HG02973 (cell line): ENCODE data around the gene PTPN1.
A peak's percentile ranks its signal among the peaks of the same experiment; 100 is the strongest.
"Not testable (repeated sequence)": the region's sequence is repeated elsewhere in the genome, so short reads cannot be mapped to it uniquely, and the experiment has no call there.

Experiments used
- ATAC-seq: cut with Tn5 transposase; IDR thresholded peaks from one replicate; pipeline ENCODE4 v1.9.1; 2021; ENCODE audit warnings: moderate library complexity; ENCODE audit not compliant: unreplicated experiment

Gene PTPN1

DNA sequence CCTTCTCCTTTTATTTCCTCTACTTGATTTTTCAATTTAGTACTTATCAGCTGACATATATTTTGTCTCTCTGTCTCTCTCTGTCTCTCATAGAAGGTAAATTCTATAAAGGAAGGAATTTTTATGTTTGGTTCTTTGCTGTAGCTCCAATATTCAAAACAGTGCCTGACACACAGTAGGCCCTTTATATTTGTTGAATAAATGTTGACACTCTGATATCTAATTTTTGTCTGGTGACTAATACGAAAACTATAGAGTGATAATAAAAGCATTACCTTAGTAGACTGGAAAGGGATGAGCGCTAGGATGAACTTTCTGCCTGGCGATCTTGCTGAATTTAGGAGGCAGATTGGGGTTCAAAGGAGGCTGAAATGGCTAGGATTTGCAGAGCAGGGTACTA, 42.8 kb downstream of the PTPN1 start:
- no peak for ATAC-seq

DNA sequence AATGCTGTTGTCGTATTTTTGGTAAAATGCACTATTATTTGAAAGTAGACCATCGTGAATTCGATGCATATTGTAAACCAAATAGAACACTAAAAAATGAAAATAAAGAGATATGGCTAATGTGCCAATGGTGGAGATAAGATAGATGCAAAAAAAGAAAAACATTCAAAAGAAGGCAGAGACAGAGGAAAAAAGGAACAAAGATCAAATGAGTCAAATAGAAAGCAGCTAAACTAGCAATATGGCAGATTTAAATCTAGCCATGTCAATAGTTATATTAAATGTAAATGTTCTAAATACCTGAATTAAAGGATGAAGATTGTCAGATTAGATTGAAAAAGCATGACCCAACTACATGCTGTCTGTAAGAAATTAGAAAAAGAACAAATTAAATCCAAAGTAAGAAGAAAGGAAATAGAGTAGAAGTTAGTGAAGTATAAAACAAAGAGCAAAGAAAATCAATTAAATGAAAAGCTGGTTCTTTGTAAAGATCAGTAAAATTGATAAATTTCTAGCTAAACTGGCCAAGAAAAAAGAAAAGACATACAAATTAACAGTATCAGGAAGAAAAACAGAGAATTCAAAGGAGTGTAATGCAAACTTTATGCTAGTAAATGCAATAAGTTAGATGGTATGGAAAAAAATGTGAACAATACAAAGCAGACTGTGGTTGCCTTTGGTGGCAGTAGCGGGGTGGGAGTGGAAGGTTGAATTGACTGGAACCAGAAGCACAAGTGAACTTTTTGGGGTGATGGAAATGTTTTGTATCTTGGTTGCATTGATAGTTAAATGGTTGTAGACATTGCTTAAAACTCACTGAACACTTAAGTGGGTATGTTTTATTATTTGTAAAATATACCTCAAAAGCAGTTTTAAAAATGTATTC, 44.8 kb downstream of the PTPN1 start:
- ATAC-seq, result no peak

DNA sequence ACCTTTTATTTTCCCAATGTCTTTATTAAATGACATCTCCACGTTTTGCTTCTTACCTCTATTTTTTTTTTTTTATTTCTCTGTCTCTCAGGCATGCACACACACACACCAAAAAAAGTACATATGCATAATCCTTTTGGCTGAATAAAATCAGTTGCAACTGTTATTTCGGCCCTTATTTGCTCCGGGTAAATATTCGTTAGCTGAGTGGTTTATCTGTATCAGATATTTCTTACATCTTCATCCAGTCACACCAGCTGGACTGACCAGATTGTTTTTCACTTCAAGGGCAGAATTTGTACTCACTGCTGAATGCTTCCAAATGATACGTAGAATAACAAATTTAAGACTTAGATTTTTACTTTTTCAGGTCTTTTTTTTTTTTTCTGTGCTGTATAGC, 45.5 kb downstream of the PTPN1 start:
- ATAC-seq, result no peak

DNA sequence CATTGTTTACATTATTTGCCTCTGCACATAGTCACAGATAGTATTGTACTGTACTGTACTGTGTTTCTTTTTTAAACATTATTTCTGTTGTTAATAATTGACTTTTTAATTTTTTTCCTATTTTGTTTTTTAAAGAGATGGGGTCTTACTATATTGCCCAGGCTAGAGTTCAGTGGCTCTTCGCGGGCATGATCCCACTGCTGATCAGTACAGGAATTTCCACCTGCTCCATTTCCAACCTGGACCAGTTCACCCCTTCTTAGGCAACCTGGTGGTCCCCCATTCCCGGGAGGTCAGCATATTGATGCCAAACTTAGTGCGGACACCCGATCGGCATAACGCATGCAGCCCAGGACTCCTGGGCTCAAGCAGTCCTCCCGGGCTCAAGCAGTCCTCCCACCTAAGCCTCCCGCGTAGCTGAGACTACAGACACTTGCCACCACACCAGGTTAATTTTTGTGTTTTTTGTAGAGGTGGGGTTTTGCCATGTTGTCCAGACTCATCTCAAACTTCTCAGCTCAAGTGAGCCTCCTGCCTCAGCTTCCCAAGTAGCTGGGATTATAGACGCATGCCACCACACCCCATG, 47.5 kb downstream of the PTPN1 start:
- no peak for ATAC-seq

DNA sequence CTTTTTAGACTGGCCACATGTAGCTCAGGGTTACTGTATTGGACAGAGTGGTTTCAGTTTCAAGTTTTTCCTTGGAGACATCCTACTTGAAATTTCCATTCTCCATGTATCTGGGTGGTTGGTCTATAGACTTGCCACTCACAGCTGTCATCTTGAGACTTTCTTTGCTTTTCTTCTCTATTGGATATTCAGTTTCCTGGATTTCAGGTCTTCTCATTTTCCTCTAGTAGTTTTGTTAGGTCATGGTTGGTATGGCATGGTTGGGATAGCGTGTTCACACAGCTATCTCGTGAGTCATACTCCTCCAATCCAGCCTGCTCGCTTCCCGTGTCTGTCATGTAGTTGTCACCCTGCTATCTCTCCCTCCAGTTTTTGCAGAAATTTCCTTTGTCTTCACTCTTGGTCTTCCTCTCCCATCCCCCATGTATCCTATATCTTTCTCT, 48.3 kb downstream of the PTPN1 start:
- ATAC-seq, result no peak

DNA sequence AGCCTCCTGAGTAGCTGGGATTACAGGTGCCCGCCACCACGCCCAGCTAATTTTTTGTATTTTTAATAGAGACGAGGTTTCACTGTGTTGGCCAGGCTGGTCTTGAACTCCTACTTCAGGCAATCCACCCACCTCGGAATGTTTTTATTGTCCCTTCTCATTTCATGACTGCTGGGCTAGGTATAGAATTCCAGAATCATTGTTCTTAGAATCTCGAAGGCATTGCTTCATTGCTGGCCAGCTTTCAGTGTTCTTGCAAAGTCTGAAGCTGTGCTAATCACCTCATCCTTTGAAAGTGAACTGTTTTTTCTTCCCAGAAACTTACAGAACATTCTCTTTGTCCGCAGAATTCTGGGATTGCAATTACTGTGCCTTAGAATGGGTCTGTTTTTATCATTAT, 49.0 kb downstream of the PTPN1 start:
- no peak for ATAC-seq

DNA sequence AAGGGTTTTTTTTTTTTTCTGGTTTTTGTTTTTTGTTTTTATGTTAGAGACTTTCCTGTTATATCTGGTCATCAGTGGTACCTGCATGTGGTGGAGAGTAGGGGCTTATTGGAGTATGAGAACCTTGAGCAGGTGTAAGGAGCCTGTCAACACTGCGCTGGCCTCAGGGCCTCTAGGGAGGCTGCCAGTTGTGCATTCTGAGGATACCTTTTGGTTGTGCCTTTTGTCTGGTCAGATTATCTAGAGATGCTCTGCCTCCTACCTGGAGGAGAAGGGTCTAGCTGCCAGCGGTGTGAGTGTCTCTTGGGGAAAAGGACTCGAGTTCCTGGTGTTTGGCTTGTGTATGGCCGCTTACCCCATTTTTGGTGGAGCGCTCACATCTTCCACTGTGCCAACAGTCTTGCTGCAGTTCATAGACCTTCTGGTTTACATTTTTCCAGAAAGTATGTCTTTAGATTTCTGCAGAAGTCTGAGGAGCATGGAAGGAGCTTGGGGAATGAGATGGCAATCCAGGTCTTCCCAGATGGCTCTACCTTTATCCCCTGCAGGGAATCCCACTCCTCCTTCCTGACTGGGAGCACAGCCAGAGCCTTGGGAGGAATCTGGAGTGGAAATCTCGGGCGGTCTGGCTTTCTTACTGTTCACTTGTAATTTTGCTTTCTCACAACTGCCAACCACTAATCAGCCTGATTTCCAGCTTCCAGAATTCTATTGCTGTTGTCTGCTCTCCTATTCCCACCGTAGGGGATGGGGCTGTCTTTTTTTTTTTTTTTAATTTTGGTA, 49.9 kb downstream of the PTPN1 start:
- ATAC-seq, result no peak

DNA sequence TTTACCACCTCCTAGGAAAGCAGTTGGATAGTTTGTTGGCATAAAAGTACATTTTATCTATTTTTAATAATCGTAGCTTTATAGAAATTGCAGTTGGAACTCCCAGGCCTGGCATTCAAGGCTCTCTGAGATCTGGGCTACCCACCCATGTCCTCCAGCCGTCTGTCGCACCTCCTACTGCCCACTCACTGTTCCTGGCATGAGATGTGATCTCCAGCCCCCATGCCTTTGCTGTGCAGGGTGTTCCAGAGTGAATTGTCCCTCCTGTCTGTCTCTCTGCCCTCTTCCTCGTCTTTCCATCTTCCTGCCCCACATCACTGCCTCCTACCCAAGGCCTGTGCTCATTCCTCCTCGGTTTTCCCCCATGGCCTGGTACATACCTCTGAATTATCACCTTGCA, 50.7 kb downstream of the PTPN1 start:
- ATAC-seq, result no peak

DNA sequence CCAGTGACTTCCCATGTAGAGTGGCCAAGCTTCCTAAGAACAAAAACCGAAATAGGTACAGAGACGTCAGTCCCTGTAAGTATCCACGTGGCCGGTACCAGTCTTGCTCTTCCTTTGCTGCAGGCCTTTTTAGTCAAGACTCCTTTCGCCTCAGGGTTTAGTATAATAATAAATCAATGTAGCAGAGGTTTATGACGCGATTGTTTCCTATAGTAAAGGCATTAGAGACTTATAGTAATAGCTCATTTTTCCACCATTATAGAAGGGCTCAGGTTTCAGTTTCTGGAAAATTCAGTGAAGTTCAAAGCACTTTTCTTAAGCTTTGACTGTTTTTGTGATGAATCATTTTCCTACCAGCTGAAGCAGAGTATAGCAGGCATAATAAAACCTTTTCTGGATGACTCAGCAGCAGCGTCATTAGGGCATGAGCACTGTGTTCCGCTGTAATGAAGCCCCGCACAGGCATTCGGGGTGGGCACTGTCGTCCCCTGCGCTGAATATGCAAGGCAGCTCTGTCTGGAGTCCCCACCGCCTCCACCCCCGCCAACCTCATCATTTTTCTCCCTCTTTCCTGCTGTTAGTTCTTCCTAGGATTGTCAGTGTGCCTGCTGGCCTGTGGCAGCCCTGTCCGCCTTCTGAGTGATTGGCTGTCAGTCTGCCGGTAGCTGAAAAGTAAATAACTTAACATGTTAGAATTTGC, 51.3 kb downstream of the PTPN1 start:
- ATAC-seq, result no peak

DNA sequence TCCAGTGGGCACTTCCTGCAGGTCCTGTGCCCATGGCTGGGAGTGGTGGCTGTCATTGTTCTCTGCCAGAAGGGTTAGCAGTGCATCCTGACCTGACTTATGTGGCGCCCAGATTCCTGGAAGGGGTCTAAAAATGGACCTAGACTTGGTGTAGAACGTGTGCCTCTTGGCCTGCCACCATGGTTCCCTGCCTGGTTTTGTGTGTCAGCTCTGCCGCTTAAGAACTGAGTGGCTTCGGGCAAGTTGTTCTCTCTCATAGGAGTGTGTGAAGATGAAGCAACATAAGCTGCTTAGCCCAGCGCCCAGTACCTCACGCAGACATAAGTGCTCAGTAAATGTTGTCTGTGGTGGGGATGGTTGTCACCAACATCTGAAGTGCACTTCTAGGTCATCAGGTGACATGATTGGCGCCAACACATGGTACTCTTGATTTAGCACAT, 52.1 kb downstream of the PTPN1 start:
- ATAC-seq, result no peak

DNA sequence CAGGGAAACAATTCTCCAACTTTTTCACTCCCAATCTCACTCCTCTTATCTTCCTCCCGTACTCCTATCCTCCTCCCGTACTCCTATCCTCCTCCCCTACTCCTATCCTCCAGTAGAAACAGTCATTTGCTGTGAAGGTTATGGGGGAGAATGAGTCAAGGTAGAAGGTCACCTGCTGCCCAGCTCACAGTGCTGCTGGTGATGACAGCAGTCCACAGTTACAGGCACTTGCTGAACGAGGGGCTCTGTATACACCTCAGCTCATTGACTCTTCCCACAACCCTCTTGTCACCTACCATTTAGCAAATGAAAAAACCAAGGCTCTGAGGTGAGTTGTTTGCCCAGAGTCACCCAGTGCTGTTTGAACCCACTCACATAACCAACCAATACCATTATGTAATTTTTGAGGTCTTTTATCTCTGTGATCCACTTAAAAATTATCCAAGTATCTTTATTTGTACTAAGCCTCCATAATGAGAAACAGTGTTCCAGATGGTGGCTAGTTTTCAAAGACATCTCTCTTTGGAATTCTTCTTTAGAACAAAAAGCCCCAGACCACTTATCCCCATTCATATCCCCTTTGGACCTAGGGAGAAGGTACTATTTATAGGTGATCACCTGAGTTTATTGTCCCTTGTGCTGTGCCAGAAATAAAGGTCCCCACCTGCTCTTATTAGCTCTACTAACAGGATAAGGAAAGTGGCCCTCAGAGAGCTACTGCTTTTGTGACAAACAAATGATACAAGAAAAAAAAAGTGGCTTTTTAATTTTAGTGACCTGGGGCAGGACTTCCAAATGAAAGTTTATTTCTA, 53.2 kb downstream of the PTPN1 start:
- no peak for ATAC-seq

DNA sequence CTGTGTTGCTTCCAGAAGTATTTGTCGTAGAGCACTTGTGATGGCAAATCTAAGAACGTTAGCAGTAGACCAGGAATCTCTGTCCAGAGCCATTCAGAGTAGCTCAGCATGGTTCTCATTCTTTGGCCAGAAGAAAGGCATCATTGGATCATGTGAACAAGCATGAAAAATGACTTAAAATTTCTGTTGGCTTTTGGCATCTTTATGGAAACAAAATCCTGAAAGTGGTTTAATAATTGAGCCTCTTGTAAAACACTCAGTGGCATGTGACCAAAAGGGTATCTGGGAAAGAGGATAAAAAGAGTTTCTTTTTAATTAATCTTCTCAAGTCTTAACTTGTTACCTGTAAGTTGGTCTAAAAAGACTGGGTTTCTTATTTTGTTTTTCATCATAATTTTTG, 55.2 kb downstream of the PTPN1 start:
- no peak for ATAC-seq

DNA sequence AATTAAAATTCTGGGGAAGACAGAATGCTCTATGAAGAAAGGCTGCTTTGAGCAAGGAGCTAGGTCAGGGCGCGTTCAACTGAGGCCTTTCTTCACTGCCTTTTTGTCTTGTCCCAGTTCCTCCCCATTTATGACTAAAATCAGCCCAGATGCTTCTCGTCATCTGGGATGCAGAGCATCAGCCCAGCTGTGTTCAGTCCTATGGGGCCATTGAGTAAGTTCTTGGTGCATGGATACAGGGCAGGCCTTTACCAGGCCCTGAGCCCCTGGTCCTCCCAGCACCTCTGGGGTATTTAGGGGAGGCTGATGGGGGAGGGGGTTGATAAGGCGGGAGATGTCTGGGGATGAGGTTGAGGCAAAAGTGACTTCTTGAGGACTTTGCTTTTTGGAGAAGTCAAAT, 55.7 kb downstream of the PTPN1 start:
- no peak for ATAC-seq

DNA sequence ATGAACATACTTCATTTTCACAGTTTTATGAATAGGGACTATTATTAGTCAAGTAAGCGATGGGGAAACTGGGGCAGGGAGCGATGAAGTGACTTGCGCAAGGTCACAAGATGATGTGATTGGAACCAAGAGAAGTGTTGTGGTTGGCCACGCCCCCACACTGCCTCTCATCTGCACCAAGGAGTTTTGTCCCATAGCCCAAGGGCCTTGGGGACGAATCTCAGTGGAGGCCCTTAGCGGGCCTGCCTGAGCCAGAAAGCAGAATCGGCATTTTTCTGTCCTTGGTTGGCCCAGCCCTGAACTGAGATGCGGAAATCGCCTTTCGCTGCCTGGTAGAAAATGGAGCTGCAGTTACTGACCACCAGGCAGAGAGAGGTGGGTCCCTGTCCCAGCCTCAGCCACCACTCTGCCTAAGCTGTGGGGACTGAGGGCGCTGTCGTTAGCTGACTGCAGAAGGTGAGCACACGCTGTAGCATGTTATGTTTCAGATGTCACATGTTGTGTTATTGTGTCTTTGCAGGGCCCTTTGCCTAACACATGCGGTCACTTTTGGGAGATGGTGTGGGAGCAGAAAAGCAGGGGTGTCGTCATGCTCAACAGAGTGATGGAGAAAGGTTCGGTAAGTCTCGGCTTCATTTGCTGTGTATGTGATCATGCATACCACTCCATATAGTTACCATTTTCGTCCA, 57.8 kb downstream of the PTPN1 start:
- no peak for ATAC-seq

DNA sequence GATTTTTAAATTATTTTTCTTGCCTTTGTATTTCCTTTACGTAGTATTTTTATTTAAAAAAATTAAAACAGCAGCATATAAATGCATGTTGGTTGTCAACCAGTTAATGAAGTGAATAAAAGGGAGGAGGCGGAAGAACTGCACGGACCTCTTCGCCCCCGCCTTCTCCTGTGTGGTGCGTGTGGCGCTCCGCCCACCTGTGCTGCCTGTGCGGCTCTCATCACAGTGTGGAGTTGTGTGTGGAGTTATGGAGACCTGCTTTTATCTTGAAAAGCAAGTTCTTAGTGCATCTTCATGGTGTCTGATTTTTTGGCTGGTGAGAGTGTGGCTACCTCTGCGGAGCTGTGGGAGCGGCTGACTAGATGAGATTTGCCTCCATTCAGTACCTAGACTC, 58.4 kb downstream of the PTPN1 start:
- ATAC-seq, result no peak

DNA sequence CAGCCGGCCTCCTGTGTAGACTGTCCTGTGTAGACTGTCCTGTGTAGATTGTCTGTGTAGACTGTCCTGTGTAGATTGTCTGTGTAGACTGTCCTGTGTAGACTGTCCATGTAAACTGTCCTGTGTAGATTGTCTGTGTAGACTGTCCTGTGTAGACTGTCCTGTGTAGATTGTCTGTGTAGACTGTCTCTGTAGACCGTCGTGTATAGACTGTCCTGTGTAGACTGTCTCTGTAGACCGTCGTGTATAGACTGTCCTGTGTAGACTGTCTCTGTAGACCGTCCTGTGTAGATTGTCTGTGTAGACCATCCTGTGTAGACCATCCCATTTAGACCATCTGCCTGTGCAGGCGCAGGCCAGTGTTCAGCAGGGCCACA, 59.3 kb downstream of the PTPN1 start:
- ATAC-seq, result not testable (repeated sequence)

DNA sequence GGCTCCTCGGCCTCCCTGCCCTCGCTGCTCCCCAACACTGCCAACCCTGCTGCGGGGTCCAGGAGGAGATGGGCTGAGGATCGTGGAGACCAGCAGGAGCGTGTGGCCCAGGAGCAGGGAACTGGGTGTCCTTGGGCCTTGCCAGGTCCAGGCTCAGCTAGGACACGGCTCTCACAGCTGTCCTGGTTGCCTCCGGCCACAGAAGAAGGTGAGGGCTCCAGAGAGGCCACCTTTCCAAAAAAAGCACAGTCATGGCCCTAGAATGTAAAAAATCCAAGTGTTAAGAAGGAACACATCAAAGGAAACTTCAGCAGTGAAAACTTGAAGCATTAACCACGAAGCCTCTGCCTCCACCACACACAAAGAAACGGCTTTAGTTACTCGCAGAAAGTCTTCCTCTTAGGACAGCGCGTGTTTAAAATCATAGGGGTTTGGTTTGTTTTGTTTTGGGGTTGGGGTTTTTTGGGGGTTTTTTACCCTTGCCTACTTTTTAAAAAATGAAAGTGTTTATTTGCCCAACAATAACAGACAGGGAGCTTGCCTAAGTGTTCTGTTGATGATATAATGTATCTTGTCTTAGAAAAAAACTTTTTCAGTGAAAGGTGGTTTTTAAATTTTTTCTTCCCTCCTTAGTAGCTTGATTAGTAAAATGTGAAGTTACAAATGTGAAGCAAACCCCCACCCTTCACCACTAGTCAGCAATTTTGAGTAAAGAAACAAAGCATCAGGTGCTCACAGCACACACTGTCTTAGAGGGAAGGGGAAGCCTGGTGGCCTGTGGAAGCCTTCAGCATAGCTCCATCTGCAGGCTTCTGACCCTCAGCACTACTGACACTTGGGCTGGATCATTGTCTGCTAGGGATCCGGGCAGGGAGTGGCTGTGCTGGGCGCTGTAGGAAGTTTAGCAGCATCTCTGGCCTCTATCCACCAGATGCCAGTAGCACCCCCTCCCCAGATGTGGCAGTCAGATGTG, 60.0 kb downstream of the PTPN1 start:
- ATAC-seq, result peak; percentile 57

DNA sequence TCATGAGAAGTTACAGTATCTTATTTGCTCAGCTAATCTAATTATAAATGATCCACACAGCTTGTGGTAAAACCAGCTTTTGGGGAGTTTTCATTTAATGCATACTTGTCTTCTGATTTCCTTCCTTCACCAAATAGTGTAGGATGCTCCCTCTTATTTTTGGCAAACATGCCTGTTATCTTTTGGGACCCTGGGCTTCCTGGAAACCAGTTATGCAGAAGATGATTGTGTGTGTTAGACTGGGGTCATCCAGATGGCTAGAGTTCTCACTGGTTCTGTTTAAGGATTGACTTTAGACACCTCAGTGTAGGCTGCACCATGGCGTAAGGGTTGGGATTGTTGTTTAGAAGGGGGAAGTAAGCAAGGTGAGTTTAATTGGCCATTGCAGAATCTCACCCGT, 61.3 kb downstream of the PTPN1 start:
- ATAC-seq, result no peak
